HCT116 (cell line): ENCODE results near the gene ADORA1. TPM values are rescaled to one million over a fixed set of nuclear protein-coding genes. Genes with fewer than 3 reads are reported as not detected.

Experiments
- ATAC-seq: fragments of 200-7000 bp; cut with Tn5 transposase; 2 replicates; pipeline ENCODE4 v1.9.1; 2020; ENCODE audit warnings: mild to moderate bottlenecking, moderate library complexity
- BruUV-seq: library from RNA; stranded (reverse); fragments of 400-500 nt; replicated peaks from 2 replicates; lab custom pipeline; 2021; lab: Mats Ljungman, UMichigan
- CTCF ChIA-PET: fragments of 300-600 bp; sonication (Branson Sonifier 250); formaldehyde crosslinking; loops from one replicate; lab custom pipeline; 2021; ENCODE audit warnings: antibody characterized with exemption; lab: Charles Lee
- POLR2A ChIA-PET: fragments of 300-600, 350-600 bp; sonication (Branson Sonifier 250); formaldehyde crosslinking; loops from one replicate; lab custom pipeline; 2021; ENCODE audit warnings: antibody characterized with exemption; lab: Charles Lee
- RAD21 ChIA-PET, 2 experiments: fragments of 300-600 bp; sonication (Branson Sonifier 250); formaldehyde crosslinking; loops; one replicate each; lab custom pipeline; 2023; ENCODE audit warnings: low total read pairs in 2 of 2; ENCODE audit not compliant: uncharacterized antibody in 2 of 2, unreplicated experiment in 2 of 2, low non-redundant PET in 1 of 2; lab: Charles Lee
- DNase-seq: peaks from one replicate; pipeline ENCODE4 v3.0.0-alpha.2; 2010; ENCODE audit warnings: low read depth, low spot score
- H2AFZ ChIP-seq: fragments of 200-600 bp; shearing (Covaris generic), sonication (generic); 2 replicates; pipeline ENCODE4 v1.6.1; 2017; ENCODE audit warnings: low read depth, mixed run types, mixed read lengths, antibody characterized with exemption, low read length; ENCODE audit not compliant: poor library complexity, severe bottlenecking
- H3K27ac ChIP-seq: 2 replicates; pipeline ENCODE4 v1.5.1; 2012; ENCODE audit warnings: low read depth, low read length
- H3K27me3 ChIP-seq: fragments of 200-600 bp; sonication (generic); 2 replicates; pipeline ENCODE4 v1.6.1; 2016; ENCODE audit warnings: mixed run types, low read length, mixed read lengths; ENCODE audit not compliant: insufficient read depth
- H3K36me3 ChIP-seq, 2 experiments: fragments of 200-500 bp in 1 of 2; fragments of 200-600 bp in 1 of 2; sonication (Bioruptor generic) in 1 of 2; sonication (generic) in 1 of 2; 2 replicates each; pipeline versions ENCODE4 v1.5.1 to v1.6.1; 2014 to 2016; ENCODE audit warnings: low read length in 2 of 2, inconsistent platforms in 1 of 2, mixed read lengths in 1 of 2, mixed run types in 1 of 2; ENCODE audit not compliant: insufficient read depth in 2 of 2, control insufficient read depth in 1 of 2
- H3K4me1 ChIP-seq, 2 experiments: fragments of 200-600 bp in 1 of 2; sonication (generic) in 1 of 2; 2 replicates each; pipeline versions ENCODE4 v1.5.1 to v1.6.1; 2012 to 2017; ENCODE audit warnings: low read length in 2 of 2, inconsistent platforms in 1 of 2, mild to moderate bottlenecking in 1 of 2, mixed read lengths in 1 of 2, mixed run types in 1 of 2, moderate library complexity in 1 of 2; ENCODE audit not compliant: insufficient read depth in 2 of 2, control insufficient read depth in 1 of 2
- H3K4me2 ChIP-seq: fragments of 200-600 bp; sonication (generic); 2 replicates; pipeline ENCODE4 v1.6.1; 2017; ENCODE audit warnings: mixed run types, low read length, mixed read lengths
- H3K4me3 ChIP-seq, 2 experiments: fragments of 200-600 bp in 1 of 2; sonication (generic) in 1 of 2; replicated peaks in 1 of 2; 2 replicates each; pipeline ENCODE4 v1.5.1; 2011 to 2016; ENCODE audit warnings: low read length in 2 of 2, control low read depth in 1 of 2, low read depth in 1 of 2, mild to moderate bottlenecking in 1 of 2, mixed read lengths in 1 of 2, mixed run types in 1 of 2
- H3K79me2 ChIP-seq: fragments of 200-600 bp; sonication (generic); 2 replicates; pipeline ENCODE4 v1.6.1; 2017; ENCODE audit warnings: mild to moderate bottlenecking, mixed run types, low read length, moderate library complexity, mixed read lengths; ENCODE audit not compliant: insufficient read depth
- H3K9ac ChIP-seq: fragments of 200-600 bp; sonication (generic); 2 replicates; pipeline ENCODE4 v1.6.1; 2016; ENCODE audit warnings: low read length, mixed read lengths
- H3K9me2 ChIP-seq: fragments of 200-600 bp; sonication (generic), shearing (Covaris generic); 2 replicates; pipeline ENCODE4 v1.6.1; 2017; ENCODE audit warnings: mixed run types, mild to moderate bottlenecking, moderate library complexity; ENCODE audit not compliant: insufficient read depth
- H3K9me3 ChIP-seq, 2 experiments: fragments of 200-500 bp in 1 of 2; fragments of 200-600 bp in 1 of 2; sonication (Bioruptor generic) in 1 of 2; sonication (generic) in 1 of 2; 2 replicates each; pipeline ENCODE4 v1.6.1; 2014 to 2017; ENCODE audit warnings: low read length in 2 of 2, mixed read lengths in 2 of 2, inconsistent platforms in 1 of 2, low read depth in 1 of 2, mild to moderate bottlenecking in 1 of 2, mixed run types in 1 of 2, moderate library complexity in 1 of 2; ENCODE audit not compliant: control insufficient read depth in 1 of 2, insufficient read depth in 1 of 2
- H4K20me1 ChIP-seq: fragments of 200-600 bp; sonication (generic), shearing (Covaris generic); 2 replicates; pipeline ENCODE4 v1.6.1; 2017; ENCODE audit warnings: mixed run types, mild to moderate bottlenecking, moderate library complexity; ENCODE audit not compliant: insufficient read depth
- CTCF ChIP-seq, 3 experiments: fragments of 200-600 bp in 1 of 3; sonication (generic) in 1 of 3; IDR thresholded peaks in 2 of 3; conservative IDR thresholded peaks in 1 of 3; 2 replicates each; pipeline ENCODE4 v1.5.1; 2012 to 2017; ENCODE audit warnings: low read depth in 2 of 3, low read length in 2 of 3, antibody characterized with exemption in 1 of 3, borderline replicate concordance in 1 of 3, control low read depth in 1 of 3, mild to moderate bottlenecking in 1 of 3, mixed read lengths in 1 of 3, mixed run types in 1 of 3, moderate library complexity in 1 of 3; ENCODE audit not compliant: insufficient read depth in 1 of 3
- EZH2 ChIP-seq: fragments of 200-600 bp; sonication (generic); IDR thresholded peaks from 2 replicates; pipeline ENCODE4 v1.6.1; 2017; ENCODE audit warnings: antibody characterized with exemption, mixed run types
- EZH2phosphoT487 ChIP-seq: fragments of 200-600 bp; IDR thresholded peaks from 2 replicates; pipeline ENCODE4 v1.6.1; 2018; ENCODE audit warnings: antibody characterized with exemption, borderline replicate concordance
- JUND ChIP-seq: IDR thresholded peaks from 2 replicates; pipeline ENCODE4 v1.6.1; 2012
- SP1 ChIP-seq: IDR thresholded peaks from 2 replicates; pipeline ENCODE4 v1.6.1; 2012; ENCODE audit warnings: low read depth
- ZFX ChIP-seq: fragments of 450-650 bp; IDR thresholded peaks from 2 replicates; pipeline ENCODE4 v1.6.1; 2017
- ZNF274 ChIP-seq: fragments of 200-500 bp; sonication (Bioruptor generic); IDR thresholded peaks from 2 replicates; pipeline ENCODE4 v1.6.1; 2014; ENCODE audit warnings: mild to moderate bottlenecking, low read depth, low read length, inconsistent platforms
- intact Hi-C: fragments of 100-400 bp; cut with micrococcal nuclease; formaldehyde crosslinking; loops from 2 replicates; pipeline ENCODE4 v1.10.0; 2022
- total RNA-seq: library from RNA; stranded (reverse); gene quantifications from one replicate; pipeline ENCODE4 v1.2.1, GENCODE V29; 2021; ENCODE audit not compliant: unreplicated experiment
- TF ChIP-seq, protein P1 (sequence below): IDR thresholded peaks from 2 replicates; pipeline ENCODE4 v1.6.1; 2011; ENCODE audit warnings: mild to moderate bottlenecking, low read length, moderate library complexity; ENCODE audit not compliant: insufficient replicate concordance; ENCODE audit errors: extremely low read depth
- TF ChIP-seq, protein P2 (sequence below): IDR thresholded peaks from 2 replicates; pipeline ENCODE4 v1.6.1; 2012

The ADORA1 gene
- total RNA-seq, 1 experiment from 2014 or later, result 2.8 TPM

DNA sequence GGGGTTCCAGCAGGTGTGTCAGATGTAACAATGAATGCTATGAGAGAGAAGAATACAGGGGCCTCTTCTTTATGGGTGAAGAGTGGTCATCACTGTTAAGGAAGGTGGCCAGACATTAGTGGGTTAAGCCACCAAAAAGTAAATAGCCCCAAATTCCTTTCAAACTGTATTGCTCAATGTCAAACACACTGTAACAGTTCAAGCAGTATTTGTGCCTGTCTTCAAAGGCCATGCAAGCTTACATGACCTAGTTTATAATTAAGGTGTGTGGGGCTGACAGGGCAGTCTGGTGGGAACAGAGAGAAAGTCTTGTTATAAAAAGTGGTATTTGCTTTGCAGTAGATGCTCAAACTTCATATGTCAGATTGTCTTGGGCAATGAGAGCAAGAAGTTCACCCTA, 83.5 kb downstream of the ADORA1 start:
- ATAC-seq (no peak), DNase-seq (no peak)
- Histone ChIP-seq H3K9me2 (no peaks in the 10 kb centered on the region), H3K9me3 (no peaks in the 10 kb centered on the region), H3K9ac (no peak overlapping the region), H3K27me3 (no peaks in the 10 kb centered on the region), H3K4me3 (no peak overlapping the region), H3K36me3 (no peaks in the 10 kb centered on the region), H3K4me1 (peaks cover 0 to 7% of the 10 kb centered on the region in 2 experiments; a peak in 1 of 4 replicates), H3K4me2 (no peak overlapping the region)
- RAD21 ChIA-PET, result no interaction called here
- CTCF ChIA-PET, result no interaction called here
- intact Hi-C loops, result no loop called here
- BruUV-seq, result no TSS peak
- TF ChIP-seq EZH2 (no peak), SP1 (no peak), ZFX (no peak), CTCF (IDR thresholded peaks at IDR 0.05 in 2 of 3, conservative IDR thresholded peaks at IDR 0.05 in 1 of 3; ENCODE audit: borderline replicate concordance in 1 of 3, insufficient read depth in 1 of 3, low read depth in 2 of 3, low read length in 2 of 3) (no peak), EZH2phosphoT487 (no peak), ZNF274 (no peak), JUND (no peak)
- TF ChIP-seq, protein P1, sequence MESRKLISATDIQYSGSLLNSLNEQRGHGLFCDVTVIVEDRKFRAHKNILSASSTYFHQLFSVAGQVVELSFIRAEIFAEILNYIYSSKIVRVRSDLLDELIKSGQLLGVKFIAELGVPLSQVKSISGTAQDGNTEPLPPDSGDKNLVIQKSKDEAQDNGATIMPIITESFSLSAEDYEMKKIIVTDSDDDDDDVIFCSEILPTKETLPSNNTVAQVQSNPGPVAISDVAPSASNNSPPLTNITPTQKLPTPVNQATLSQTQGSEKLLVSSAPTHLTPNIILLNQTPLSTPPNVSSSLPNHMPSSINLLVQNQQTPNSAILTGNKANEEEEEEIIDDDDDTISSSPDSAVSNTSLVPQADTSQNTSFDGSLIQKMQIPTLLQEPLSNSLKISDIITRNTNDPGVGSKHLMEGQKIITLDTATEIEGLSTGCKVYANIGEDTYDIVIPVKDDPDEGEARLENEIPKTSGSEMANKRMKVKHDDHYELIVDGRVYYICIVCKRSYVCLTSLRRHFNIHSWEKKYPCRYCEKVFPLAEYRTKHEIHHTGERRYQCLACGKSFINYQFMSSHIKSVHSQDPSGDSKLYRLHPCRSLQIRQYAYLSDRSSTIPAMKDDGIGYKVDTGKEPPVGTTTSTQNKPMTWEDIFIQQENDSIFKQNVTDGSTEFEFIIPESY, result no peak
- TF ChIP-seq, protein P2, sequence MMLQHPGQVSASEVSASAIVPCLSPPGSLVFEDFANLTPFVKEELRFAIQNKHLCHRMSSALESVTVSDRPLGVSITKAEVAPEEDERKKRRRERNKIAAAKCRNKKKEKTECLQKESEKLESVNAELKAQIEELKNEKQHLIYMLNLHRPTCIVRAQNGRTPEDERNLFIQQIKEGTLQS, result no peak
- TF ChIP-seq, all 23 proteins: peak for 0
- no peaks in the 10 kb centered on the region for H4K20me1 ChIP-seq
- no peaks in the 10 kb centered on the region for H3K79me2 ChIP-seq
- H3K27ac ChIP-seq, result no peak overlapping the region
- POLR2A ChIA-PET, result no interaction called here
- H2AFZ ChIP-seq, result no peak overlapping the region
